Esophagus (tissue), 2 donors: Measurements from ENCODE around the gene TPBGL. TPM values are rescaled to one million over a fixed set of nuclear protein-coding genes. Genes with fewer than 3 reads are reported as not detected.

Experiments
- H3K27ac ChIP-seq, 2 donors: one replicate each; pipeline ENCODE4 v1.5.1; 2013; ENCODE audit warnings: low read depth in 2 of 2, mild to moderate bottlenecking in 2 of 2, inconsistent platforms in 1 of 2, low read length in 1 of 2, moderate library complexity in 1 of 2
- H3K27me3 ChIP-seq, 2 donors: one replicate each; pipeline ENCODE4 v1.6.1; 2013; ENCODE audit warnings: low read length in 2 of 2, control low read depth in 1 of 2, mild to moderate bottlenecking in 1 of 2; ENCODE audit not compliant: insufficient read depth in 2 of 2, control insufficient read depth in 1 of 2
- H3K36me3 ChIP-seq, 2 donors: one replicate each; pipeline ENCODE4 v1.6.1; 2013; ENCODE audit warnings: low read length in 1 of 2; ENCODE audit not compliant: control insufficient read depth in 2 of 2, insufficient read depth in 2 of 2
- H3K4me1 ChIP-seq, 2 donors: one replicate each; pipeline ENCODE4 v1.6.1; 2013; ENCODE audit warnings: low read length in 1 of 2; ENCODE audit not compliant: control insufficient read depth in 2 of 2, insufficient read depth in 2 of 2
- H3K4me3 ChIP-seq, 2 donors: one replicate each; pipeline ENCODE4 v1.5.1; 2013; ENCODE audit warnings: low read length in 2 of 2, mild to moderate bottlenecking in 2 of 2, low read depth in 1 of 2, moderate library complexity in 1 of 2
- H3K9me3 ChIP-seq, 2 donors: one replicate each; pipeline ENCODE4 v1.6.1; 2013; ENCODE audit warnings: mild to moderate bottlenecking in 2 of 2, low read depth in 1 of 2, low read length in 1 of 2, moderate library complexity in 1 of 2; ENCODE audit not compliant: control insufficient read depth in 2 of 2, insufficient read depth in 1 of 2
- WGBS, 2 donors: extraction: QIAGEN DNeasy Blood & Tissue Kit; methylation state at CpG; one replicate each; pipeline ENCODE4 v1.1.7; 2013; 5-methylcytosine and 5-hydroxymethylcytosine counted together
- polyA plus RNA-seq, 2 donors: library from polyadenylated mRNA; stranded (reverse); fragments of 200-250 nt; gene quantifications; one replicate each; pipeline ENCODE4 v1.2.3, GENCODE V29; 2013
- donor health status: healthy with polysubstance abuse.
- donor health status: Bipolar disorder and iron deficiency.

TPBGL gene
- polyA plus RNA-seq, 2 donors = 0.02 TPM; not detected in 1

DNA sequence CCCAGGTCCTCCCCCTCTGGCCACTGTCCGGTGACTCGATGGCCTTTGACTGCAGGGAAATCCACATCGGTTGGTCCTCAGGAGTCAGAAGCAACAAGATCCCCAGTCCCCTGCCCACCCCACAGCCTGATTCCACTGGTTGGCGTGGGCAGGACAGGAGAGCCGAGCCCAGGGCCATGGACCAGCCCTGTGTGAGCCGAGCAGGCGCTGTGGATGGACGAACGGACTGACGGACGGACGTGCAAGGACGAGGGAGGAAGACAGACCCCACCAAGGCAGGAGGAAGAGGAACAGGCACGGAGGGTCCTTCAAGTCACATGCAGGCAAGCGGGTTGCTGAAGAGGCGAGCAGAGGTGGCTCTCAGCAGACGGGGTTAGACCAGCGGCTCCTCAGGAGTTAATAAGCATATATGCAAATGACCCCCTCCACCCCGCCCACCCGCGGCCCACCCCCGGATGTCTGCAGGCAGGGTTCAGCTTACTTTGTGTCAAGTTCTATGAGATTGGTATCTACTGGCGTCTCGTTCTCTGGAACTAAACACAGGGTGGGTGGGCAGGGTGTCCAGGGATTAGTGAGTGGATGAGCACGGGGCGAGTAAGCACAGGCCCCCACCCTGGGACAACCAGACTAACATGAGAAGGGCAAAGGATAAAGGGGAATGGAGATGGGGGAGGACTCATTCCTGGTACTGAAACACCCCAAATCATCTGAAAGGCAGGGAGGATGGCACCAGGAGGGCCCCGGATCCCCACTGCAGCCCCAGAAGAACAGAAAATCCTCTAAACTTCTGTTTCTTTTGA is 26.8 kb downstream of the TPBGL start:
- 82 to 83% methylated on average over 27 of the region's 27 CpGs for WGBS, 2 donors
- Histone ChIP-seq H3K36me3 (peaks cover 0 to 1% of the 10 kb centered on the region in 2 donors), H3K4me3 (no peak overlapping the region), H3K4me1 (peaks cover 0 to 8% of the 10 kb centered on the region in 2 donors), H3K27ac (no peak overlapping the region), H3K27me3 (no peaks in the 10 kb centered on the region), H3K9me3 (no peaks in the 10 kb centered on the region)

GRCh38 chr11:75268626-75269366 is 28.2 kb downstream of the TPBGL start:
- no peak overlapping the region for H3K4me3 ChIP-seq
- no peaks in the 10 kb centered on the region for H3K27me3 ChIP-seq
- no peaks in the 10 kb centered on the region for H3K9me3 ChIP-seq
- no peak overlapping the region for H3K27ac ChIP-seq
- peaks cover 4 to 5% of the 10 kb centered on the region in 2 donors for H3K36me3 ChIP-seq
- no peaks in the 10 kb centered on the region for H3K4me1 ChIP-seq
- WGBS, 2 donors = 90 to 92% methylated on average over 24 to 25 of the region's 25 CpGs

DNA sequence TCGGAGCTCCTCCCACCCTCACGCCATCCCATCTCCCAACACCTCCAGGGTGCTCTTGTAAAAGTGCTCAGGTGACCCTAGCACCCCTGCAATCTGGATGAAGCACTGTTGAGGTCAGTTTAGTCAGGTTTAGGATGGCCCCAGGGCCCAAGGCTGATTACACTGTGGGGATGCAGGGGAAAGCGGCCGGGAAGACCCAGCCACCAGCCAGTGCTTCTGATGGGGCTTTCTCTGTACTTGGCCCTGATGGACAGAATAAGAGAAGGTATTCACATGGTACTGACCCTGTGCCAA is 28.7 kb downstream of the TPBGL start:
- Histone ChIP-seq H3K4me1 (no peaks in the 10 kb centered on the region), H3K4me3 (no peak overlapping the region), H3K9me3 (no peaks in the 10 kb centered on the region), H3K27me3 (no peaks in the 10 kb centered on the region), H3K27ac (no peak overlapping the region), H3K36me3 (peaks cover 4 to 8% of the 10 kb centered on the region in 2 donors)
- WGBS, 2 donors = 88 to 91% methylated on average over 4 of the region's 4 CpGs

DNA sequence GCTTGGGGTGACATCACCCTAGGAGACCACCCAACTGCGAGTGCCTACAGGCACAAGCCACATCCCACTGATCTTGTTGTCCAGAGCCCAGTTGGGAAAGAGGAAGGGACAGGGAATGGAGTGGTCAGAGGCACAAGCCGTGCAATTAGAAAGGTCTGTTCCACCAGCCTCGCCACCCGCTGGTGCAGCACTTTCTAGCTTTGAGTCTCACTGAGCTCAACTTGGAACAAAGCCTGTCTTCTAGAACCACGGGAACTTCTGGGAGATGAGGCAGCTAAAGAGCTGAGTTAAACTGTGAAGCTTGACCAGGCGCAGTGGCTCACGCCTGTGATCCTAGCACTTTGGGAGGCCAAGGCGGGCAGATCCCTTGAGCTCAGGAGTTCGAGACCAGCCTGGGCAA is 29.3 kb downstream of the TPBGL start:
- Histone ChIP-seq H3K9me3 (no peaks in the 10 kb centered on the region), H3K4me3 (no peak overlapping the region), H3K27me3 (no peaks in the 10 kb centered on the region), H3K36me3 (peaks cover 4 to 8% of the 10 kb centered on the region in 2 donors), H3K27ac (no peak overlapping the region), H3K4me1 (no peaks in the 10 kb centered on the region)
- WGBS, 2 donors = 83 to 90% methylated on average over 9 of the region's 9 CpGs

DNA sequence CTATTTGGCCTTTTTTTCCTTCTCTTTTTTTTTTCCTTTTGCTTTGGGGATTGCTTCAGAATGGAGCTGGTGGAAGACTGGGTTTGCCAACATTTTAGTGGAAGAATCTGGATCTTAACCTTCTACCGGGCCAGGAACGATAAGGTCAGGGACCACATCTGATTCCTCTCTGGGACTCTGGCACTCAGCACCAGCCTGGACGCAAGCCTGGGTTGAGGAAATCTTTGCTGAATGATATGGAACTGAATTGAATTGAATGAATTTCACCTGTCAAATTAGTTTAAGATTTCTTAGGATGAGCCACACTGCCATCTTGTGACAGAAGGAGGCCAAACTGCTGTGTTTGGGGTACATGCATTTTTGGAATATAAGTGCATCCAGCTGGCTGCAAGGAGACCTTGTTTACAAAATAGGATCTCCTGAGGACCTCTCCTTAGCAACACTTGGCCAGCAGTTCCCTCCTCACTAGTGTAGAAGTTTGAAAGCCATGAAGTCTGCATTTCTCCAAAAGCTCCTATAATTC is 30.4 kb downstream of the TPBGL start:
- Histone ChIP-seq H3K4me3 (no peak overlapping the region), H3K4me1 (no peaks in the 10 kb centered on the region), H3K36me3 (peaks cover 4 to 8% of the 10 kb centered on the region in 2 donors), H3K27me3 (no peaks in the 10 kb centered on the region), H3K27ac (no peak overlapping the region), H3K9me3 (no peaks in the 10 kb centered on the region)
- WGBS, 2 donors = 77 to 78% methylated on average over 3 of the region's 3 CpGs

GRCh38 chr11:75271730-75272129 is 31.2 kb downstream of the TPBGL start:
- H3K9me3 ChIP-seq = no peaks in the 10 kb centered on the region
- peaks cover 4 to 7% of the 10 kb centered on the region in 2 donors for H3K36me3 ChIP-seq
- H3K27ac ChIP-seq = no peak overlapping the region
- no peaks in the 10 kb centered on the region for H3K27me3 ChIP-seq
- WGBS, 2 donors = 70 to 71% methylated on average over 6 of the region's 6 CpGs
- no peaks in the 10 kb centered on the region for H3K4me1 ChIP-seq
- H3K4me3 ChIP-seq = no peak overlapping the region

- Histone ChIP-seq H3K9me3 (no peaks in the 10 kb centered on the region), H3K4me3 (no peak overlapping the region), H3K4me1 (no peaks in the 10 kb centered on the region), H3K36me3 (peaks cover 4 to 7% of the 10 kb centered on the region in 2 donors), H3K27me3 (no peaks in the 10 kb centered on the region), H3K27ac (no peak overlapping the region)
- 82 to 94% methylated on average over 5 of the region's 5 CpGs for WGBS, 2 donors
Measured at GRCh38 chr11:75272391-75272790, 31.8 kb downstream of the TPBGL start.

GRCh38 chr11:75272821-75273301 is 32.3 kb downstream of the TPBGL start:
- Histone ChIP-seq H3K4me3 (no peak overlapping the region), H3K4me1 (no peaks in the 10 kb centered on the region), H3K27me3 (no peaks in the 10 kb centered on the region), H3K27ac (no peak overlapping the region), H3K36me3 (peaks cover 4 to 9% of the 10 kb centered on the region in 2 donors), H3K9me3 (no peaks in the 10 kb centered on the region)
- WGBS, 2 donors = 85 to 88% methylated on average over 12 of the region's 12 CpGs

GRCh38 chr11:75273411-75274391 is 33.1 kb downstream of the TPBGL start:
- no peak overlapping the region for H3K4me3 ChIP-seq
- WGBS, 2 donors = 90 to 95% methylated on average over 15 of the region's 15 CpGs
- H3K9me3 ChIP-seq = no peaks in the 10 kb centered on the region
- peaks cover 4 to 16% of the 10 kb centered on the region in 2 donors for H3K36me3 ChIP-seq
- no peak overlapping the region for H3K27ac ChIP-seq
- no peaks in the 10 kb centered on the region for H3K27me3 ChIP-seq
- H3K4me1 ChIP-seq = no peaks in the 10 kb centered on the region
